Measurements from ENCODE around the gene NPC2.
"Not testable (repeated sequence)": the region's sequence is repeated elsewhere in the genome, so short reads cannot be mapped to it uniquely, and the experiment has no call there.

NPC2 gene

GRCh38 chr14:74464785-74465184 lies 28.3 kb downstream of the NPC2 start:
- no peak for DNase-seq

DNA sequence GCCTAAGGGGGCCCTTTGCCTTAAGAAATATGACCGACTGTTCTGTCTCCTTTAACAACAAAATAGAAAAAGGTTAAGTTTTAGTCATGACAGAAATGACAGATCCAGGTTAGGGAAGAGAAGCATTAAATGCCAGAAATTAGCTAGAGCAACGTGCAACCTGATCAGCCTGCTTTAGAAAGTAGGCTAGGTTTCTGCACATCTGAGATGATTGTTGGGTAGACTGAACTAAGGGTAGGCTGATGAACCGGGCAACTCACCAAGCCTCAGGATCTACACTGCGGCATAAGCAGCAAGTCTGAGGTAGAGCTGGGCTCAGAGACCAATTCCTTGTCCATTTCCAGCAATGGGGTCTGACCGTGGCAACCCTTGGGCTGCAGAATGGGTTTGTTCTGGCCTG lies 29.4 kb downstream of the NPC2 start:
- no peak for DNase-seq

DNA sequence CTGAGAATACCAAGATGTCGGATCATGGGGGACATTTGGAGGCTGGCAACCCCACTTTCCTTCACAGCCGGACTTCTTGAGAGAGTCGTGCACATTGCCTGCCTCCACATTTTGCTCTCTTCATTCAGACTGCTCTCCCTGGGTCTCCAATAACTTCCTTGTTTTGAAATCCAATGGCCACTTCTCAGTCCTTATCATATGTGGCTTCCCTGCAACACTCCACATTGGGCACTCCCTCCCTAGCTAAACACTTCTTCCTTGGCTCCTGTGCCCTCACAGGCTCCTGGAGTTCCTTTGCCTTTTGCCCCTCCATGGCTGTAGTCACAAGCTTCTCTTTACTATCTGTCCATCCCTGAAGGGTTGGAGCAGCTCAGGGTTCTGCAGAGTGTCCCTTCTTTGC lies 30.1 kb downstream of the NPC2 start:
- DNase-seq, result no peak

DNA sequence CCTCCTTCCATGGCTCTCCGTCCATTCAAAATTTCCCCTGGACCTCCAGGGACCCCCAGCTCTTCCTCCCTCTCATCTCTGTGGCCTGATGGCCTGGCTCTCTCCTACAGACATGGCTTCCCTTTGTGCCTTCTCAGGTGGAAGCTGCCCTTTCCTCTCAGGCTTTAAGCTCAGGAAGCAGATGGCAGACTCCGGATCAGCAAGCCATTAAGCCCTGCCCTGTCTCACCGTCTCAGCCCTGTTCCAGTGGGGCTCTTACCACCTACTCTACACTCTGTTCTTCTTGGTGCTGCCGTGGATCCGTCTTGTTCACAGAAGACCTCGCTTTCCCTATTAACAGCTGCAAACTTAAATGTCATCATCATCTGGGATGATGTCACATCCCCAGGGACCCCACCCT lies 33.1 kb downstream of the NPC2 start:
- peak; percentile 69 for DNase-seq

GRCh38 chr14:74459289-74459946 lies 33.7 kb downstream of the NPC2 start:
- peak; percentile 38 for DNase-seq

DNA sequence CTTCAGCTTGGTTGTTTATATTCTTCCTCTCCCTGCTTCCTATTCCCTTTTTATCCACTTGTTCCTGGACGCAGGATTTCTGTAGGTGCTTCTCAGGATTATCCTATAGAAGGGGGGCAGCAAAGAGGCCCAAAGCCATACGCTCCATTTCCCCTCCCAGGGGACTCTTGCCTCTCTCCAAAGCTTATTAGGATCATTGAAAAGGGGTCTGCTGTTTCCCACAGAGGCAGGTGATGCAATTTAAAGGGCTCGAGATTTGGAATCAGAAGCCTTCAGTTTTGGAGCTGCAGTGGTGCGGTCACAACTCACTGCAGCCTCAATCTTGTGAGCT lies 35.6 kb downstream of the NPC2 start:
- peak; percentile 95 for DNase-seq

DNA sequence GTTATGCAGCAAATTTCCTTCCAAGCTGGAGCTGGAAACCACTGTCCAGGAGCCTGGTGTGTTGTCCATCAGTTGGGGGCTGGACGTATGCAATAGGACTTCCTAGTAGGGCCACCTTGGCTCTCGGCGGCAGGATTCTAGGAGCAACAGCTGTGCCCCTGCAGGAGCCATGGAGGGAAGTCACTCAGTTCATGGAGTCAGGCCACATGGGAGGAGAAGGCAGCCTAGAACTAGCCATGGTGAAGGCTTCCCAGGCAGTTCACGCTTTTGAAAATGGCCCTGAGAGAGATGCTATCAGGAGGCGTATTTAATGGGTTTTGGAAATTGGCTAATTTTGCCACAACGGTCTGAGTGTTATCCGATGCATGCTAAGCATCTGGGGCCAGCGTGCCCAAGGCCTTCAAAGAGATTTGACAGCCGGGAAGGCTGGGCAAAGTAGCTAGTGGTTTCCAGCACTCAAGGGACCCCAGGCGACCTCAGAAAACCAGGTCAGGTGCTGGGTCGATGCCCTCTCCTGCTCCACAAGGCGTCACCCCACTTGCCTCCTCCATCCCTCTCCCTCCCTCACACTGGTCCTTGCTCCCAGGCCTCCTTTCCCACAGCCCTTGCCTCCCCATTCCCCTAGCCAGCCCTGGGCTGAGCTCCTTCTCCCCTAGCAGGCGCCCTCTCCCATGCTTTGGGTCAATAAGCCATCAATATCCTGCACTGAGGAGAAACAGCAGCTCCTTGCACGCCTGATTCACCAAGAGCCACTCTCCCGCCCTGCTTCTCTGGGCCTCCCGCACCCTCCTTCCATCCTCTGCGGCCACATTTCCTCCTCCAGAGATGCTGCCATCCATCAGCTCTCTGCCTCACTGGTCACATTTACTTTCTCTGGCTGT lies 36.2 kb downstream of the NPC2 start:
- no peak for DNase-seq

DNA sequence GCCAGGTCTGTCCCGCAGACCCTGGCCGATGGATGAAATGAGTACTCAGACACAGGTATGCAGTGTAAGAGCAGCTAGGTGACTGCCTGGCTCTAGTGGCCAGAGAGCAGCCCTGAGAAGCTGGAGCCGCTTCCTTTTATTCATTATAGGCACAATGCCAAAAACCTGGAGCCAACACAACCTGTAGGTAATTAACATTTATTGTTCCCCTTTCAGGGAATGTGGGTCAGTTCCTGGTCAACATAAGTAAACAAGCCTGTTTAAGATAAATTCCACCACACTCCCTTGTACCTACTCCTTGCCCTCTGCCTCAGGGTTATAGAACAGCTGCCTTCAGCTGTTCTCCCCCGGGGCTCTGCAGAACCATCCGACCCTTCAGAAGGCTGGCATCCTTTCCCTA lies 38.7 kb downstream of the NPC2 start:
- not testable (repeated sequence) for DNase-seq

DNA sequence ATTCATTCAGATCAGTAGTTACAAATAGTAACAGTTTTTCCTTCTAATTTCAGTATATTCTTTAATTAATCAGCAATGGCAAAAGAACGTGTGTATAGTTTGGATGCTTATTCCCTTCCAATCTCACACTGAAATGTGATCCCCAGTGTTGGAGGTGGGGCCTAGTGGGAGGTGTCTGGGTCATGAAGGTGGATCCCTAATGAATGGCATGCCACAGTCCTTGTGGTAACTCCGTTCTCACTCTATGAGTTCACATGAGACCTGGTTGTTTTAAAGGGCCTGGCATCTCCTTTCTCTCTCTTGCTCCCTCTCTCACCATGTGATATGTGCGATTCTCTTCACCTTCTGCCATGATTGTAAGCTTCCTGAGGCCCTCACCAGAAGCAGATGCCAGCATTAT lies 48.2 kb downstream of the NPC2 start:
- DNase-seq, result no peak

DNA sequence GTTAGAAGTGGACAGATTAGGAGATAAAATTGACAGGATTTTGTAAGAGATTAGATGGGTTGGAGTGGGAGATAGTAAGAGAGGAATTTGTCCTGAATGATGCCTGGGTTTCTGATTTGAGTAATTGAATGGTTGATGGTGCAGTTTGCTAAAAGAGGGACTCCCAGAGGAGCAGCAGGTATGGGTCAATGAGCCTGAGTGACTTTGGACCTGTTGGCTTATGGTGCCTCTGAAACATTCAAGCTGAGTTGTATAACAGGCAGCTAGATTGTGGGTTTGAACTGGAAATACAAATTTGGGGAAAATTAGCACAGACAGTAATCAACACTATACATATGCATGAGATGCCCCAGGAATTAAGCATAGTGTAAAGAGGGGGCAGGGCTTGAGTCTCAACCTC lies 50.3 kb downstream of the NPC2 start:
- DNase-seq, result no peak

DNA sequence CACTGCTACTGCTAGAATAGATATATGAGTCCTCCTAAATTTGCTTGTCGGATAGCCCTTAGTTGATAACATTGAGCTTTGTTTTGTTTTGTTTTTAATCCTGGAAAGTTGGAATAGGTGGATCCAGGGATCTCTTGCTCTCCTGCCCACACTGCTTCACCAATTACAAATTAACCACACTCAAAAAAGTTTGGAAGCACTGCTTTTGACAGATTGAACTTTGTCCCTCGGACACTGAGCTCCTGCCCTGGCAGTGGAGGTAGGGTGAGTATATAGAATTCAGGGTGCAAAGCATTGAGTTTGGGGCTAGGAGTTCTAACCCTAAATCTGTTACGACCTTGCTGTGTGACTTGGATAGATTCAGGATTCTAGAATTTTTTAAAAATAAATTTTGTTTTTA lies 52.0 kb downstream of the NPC2 start:
- no peak for DNase-seq

GRCh38 chr14:74438351-74438915 lies 54.7 kb downstream of the NPC2 start:
- DNase-seq, result no peak

DNA sequence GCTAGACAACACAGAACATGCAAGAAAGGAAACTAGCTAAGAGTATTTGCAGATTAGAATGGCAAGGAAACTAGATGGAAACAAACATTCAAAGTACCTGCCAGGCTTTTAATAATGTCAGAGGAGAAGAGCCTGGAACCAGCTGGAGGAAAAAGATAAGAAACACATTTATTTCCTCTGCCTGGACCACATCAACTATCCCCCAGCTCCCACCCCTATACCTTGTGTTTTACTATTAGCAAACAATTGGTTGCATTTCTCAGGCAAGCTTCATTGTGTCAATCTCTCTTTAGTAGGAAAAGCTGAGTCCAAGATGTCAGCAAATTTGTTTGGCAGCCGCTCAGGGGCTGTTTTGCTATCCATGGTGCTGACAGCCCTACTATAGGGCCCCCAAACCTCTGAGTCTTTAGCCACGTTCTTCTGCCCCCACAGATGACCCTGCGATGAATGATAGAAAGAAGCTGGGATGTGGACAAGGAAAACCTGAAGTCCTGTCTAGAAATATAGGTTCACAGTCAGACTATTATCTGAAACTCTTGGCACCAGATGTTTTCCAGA lies 55.5 kb downstream of the NPC2 start:
- DNase-seq, result no peak

DNA sequence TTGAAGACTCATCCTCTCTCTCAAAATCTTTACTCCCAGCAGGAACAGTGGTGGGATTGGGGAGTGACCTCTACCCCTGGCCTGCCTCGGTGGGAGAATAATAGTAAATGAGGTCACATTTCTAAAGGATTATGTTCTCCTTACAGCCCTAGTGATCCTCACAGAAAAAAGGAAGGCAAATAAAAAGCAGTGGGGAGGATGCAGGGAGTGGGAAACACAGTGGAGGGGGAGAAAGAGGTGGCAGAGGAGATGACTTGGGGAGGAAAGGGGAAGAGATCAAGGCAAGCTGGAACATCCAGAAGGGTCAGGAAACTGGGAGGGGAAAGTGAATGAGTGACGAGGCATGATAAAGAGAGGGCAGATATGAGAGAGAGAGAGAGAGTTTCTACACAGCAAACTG lies 58.8 kb downstream of the NPC2 start:
- DNase-seq, result no peak

GRCh38 chr14:74429991-74430390 lies 63.1 kb downstream of the NPC2 start:
- no peak for DNase-seq

Data from NCI-H524 treated with DMSO at 0.1 percent for 48 hours (cell line).